Measurements from ENCODE around the gene FAM174B.

The FAM174B gene

DNA sequence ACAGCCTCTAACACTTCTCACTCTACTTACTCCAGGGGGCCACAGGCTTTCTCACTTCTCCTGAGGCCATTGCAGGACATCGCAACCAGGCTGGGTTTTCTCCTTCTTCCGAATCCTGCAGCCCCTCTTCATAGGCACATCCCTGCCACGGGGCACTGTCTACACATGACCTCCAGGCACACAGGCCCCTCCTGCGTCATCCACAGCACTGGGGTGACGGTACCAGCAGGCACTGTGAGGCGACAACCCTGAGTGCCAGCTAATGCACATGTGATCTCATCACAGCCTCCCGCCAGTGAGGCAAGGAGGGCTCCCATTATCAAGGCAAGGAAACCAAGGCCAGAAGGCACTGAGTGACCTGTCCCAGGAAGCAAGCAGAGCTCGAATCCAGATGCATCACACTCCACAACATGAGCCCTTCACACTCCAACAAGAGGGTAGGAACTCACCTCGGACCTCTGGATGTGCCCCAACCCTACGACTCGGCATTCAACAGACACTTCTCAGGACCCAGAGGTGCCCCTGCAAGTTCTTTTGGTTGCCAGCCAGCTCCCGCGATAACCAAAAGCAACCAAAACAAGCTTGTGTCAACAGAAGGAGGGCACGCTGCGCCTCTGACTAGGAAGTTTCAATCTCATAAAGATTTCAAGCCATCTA is 16.7 kb downstream of the FAM174B start:
- no peak for DNase-seq

DNA sequence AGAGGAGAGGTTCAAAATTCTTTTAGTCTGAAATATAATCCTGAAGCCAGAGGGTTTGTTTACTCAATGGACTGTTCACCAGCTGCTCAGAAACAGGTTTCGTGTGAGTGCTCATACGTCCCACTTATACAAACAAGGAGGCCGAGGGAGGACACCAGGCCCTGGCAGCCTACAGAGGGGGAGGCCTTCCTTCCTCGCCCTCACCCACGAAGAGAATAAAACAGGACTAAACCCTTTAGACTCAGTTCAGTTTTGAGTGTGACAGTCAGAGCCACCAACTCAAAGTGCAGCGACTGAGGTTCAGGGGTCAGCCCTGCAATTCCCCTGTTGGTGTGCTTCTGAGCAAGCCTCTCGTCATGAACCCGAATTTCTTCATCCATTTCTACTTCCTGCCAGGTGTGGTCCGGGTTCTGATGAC is 17.3 kb downstream of the FAM174B start:
- DNase-seq = no peak

DNA sequence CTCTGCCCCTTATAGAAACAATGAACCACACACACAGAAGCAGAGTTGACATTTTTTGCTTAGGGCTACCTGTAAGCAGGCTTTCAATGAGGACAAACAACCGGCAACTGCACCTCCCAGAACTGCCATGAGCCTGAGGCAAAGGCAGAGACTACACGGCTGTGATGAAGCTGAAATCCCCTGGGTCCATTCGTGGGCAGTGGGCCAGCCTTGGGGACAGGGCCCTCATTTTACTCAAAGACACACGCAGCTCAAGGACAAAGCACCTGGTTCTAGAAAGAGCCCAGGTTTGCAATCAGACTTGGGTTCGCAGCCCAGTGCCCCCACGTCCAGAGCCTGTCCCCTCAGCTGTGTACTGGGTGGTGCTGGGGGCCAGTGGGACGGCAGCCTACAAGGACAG is 17.9 kb downstream of the FAM174B start:
- DNase-seq = no peak

DNA sequence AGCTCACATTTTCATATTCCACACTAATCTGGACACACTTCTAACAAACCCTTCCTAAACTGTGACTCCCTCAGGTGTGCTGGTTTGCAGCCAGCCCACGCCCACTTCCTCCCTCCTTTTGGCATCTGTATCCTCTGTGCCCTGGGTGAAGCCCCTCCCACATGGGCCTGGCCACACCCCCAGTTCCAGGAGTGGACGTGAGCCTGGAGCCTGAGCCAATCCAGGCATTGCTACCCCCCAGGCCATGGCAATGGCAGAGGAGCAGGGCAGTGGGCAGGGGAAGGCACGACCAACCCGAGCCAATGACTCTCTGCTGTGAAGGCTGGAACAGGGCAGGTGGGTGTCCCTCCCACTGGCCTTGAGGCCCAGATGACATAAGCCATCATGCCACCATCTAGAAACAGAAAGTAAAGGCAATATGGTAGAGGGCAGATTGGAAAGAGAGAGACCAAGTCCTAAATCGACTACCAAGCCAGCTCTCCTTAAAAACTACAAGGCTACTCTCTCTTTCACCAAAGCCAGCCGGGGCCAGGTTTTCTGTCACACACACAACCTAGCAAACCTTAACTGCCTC is 18.6 kb downstream of the FAM174B start:
- no peak for DNase-seq

DNA sequence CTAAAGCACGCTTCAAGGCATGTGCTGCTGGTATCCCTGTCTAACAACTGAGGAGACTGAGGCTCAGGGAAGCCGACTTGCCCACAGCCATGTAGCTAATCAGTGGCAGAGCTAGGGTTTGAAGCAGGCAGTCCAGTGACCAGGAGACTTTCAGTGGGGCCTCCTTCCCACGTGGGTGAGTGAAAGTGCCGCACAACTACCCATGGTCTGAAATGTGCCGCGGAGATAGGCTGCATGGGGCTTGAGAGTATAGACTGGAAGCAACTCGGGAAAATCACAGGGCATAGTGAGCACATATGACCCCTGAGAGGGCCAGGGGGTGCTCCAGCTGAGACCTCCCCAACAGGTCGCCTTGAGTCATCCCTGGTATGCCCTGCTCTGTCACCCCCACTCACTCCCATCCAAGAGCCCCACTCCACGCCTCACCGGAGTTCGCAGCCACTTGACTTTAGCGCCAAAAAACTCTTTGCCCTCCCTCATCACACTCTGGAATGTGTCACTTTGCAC is 19.1 kb downstream of the FAM174B start:
- no peak for DNase-seq

DNA sequence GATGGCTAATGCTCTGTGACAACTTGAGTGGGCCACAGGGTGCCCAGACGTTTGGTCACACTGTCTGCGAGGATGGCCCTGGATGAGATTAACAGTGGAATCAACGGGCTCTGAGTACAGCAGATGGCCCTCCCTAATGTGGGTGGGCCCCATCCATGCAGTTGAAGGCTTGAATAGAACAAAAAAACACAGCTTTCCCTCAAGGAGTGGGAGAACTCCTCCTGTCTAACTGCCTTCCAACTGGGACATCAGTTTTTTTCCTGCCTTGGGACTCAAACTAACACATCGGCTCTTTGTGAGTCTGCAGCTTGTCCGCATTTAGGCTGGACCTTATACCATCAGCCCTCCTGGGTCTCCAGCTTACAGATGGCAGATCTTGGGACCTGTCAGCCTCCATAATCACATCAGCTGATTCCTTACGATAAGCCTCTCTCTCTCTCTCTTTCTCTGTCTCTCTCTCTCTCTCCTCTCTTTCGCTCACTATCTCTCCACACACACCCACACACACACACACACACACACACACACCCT is 20.8 kb downstream of the FAM174B start:
- no peak for DNase-seq

DNA sequence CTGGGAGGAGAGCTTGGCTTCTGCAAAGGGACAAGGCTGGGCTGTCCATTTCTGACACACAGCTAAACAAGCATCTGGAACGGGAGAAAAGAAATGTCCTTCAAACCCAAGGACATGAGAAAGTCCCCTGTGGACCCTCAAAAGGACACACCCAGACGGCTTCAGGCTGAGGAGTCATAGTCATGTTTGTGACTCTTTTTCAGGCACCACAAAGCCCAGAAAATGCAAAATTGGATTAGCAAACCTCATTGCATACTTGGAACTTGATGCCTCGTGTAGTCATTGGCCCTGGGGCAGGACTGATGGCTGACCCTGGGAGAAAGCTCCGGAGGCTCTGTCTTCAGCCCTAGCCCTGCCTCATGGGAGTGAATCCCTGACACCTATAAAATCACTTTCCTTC is 21.5 kb downstream of the FAM174B start:
- DNase-seq = no peak

DNA sequence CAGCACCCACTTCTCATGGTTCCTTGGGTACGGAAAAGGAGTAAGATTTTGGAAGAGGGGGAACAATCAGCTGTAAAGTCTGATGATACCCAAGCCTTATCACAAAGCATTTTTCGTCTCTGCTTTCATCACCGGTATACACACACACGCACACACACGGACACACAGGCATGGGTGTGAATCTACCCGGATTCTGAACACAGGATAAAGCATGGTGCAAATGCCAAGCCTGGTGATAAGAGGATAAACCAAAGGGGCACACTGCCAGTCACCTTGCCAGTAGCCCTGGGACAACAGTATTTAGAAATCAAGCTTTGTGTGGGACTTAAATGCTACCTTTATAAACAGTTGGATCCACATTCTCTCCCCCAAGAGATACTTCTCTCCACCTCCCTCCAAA is 22.2 kb downstream of the FAM174B start:
- no peak for DNase-seq

DNA sequence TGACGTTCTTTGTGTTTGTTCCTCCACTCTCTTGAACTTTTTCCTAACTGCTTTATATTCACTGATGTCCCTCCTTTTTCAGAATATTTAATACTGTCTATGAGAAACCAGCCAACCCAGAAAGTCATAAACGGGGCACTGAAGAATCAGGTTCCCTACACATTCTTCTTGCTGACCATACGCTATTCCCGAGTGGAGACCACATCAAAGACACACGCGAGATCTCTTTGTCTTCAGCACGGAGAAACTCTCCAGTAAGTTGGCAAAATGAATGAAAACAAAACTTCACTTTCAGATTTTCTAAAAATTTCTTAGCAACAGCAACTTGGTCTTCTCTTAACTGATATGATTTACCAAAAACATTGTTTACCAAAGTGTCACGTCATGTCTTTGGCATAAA is 22.6 kb downstream of the FAM174B start:
- DNase-seq = no peak

DNA sequence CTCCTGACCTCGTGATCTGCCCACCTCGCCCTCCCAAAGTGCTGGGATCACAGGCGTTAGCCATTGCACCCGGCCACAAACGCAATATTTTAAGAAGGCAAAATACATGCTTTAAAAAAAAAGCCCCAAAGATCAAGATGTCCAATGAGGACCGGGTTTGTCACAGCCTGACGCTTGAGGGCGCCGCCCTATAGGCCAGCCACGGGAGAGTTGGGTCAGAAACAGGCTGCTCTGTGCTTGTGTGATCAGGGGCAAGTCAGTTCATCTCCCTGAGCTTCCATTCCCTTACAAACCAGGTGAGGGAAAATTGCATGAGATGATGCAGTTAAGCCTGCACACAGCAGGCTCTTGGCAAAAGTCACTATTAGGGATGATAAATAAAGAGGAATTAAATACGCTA is 23.9 kb downstream of the FAM174B start:
- DNase-seq = no peak

DNA sequence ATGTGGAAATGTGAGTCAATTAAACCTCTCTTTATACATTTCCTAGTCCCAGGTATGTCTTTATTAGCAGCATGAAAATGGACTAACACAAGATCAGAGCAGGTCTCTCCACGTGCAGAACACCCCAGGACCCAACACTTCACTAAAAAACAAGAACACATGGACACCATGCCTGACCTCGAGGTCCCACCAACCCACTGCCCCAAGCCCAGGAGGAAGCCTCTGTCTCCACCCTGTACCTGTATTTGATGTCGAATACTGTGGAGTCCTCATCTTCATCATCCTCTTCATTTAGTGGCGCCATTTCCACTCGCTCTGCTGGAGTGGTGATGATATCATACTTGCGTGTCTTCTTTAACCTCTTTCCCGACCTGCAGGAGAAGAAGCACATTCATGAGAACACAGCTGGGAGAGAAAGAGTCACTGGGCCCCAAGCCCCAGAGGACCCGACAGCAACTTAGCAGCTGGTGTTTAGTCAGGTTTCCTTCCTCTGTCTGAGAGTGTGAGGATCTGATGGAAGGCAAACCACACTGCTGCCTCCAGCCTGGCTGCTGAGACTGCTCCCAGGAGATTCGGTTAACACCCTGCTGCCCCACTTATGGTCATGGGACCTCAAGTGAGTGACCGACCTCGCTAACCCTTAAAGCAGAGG is 25.5 kb downstream of the FAM174B start:
- no peak for DNase-seq

DNA sequence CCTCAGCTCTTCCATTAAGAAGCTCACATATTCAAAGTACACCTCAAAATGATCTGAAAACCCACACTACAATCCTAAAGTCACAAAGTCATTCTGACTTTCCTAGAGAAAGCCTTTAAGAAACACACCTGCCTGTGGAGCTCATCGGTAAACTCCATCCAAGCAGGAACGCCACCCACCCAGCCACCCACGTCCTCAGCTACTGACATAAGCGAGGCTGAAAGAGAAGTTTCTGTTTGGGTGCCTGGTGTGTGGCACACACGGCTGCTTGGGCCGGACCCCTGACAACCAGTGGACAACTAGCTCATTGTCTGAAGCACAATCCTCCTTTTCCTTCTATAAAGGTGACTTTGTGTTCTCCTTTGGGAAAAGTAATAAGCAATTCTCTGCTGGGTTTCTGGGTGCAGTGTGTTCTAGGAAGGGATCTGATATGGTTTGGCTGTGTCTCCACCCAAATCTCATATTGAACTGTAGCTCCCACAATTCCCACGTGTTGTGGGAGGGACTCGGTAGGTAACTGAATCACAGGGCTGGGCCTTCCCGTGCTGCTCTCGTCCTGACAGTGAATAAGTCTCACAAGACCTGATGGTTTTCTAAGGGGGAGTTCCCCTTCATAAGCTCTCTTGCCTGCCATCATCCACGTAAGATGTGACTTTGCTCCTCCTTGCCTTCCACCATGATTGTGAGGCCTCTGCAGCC is 26.1 kb downstream of the FAM174B start:
- DNase-seq = no peak

DNA sequence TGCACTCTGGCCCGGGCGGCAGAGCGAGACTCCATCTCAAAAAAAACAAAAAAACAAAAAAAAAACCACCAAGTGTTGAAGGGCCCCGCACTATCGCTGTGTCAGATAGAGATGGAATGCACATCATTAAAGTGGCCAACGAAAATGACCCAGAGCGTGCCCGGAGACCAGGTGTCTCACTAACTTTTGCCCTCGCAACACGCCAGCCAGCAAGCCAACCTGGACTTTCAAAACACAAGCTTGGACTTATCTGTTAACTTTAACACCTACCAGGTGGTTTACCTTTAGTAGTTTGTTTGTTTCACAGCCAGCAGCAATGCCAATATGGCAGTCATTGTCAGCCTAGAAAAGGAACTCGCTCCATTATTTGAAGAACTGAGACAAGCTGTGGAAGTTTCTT is 28.6 kb downstream of the FAM174B start:
- DNase-seq = no peak

DNA sequence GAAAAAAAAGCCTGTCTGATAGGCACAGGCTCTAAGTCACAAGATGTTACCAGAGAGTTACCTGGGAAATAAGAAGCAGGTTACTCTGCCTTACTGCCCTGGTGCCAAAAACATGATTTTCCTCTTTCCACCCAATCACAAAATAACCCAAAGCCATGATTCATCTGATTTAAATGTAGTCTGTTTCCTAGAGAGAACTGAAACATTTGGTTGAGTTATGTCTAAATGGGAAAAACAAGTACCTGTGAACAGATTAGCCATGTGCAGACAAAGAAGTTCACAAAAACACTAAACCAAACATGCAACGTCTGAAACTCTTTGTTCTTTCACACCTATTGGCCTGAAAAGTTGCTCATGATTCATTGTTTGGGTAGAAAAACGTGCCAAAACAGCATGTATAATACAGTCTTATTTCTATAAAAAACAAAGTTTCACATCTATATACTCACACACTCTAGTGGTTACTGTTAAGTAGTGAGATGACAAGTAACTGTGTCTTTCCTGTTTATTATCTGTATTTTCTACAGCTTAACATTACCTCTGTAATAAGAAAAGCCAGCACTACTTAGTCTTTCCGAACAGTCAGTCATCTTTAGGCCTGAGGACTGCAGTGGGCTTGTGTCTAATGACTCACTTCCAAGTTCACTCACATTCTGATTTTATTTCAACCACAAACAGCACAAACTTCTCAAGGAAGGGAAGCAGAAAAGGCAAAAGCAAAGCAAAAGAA is 30.2 kb downstream of the FAM174B start:
- peak; percentile 84 for DNase-seq

DNA sequence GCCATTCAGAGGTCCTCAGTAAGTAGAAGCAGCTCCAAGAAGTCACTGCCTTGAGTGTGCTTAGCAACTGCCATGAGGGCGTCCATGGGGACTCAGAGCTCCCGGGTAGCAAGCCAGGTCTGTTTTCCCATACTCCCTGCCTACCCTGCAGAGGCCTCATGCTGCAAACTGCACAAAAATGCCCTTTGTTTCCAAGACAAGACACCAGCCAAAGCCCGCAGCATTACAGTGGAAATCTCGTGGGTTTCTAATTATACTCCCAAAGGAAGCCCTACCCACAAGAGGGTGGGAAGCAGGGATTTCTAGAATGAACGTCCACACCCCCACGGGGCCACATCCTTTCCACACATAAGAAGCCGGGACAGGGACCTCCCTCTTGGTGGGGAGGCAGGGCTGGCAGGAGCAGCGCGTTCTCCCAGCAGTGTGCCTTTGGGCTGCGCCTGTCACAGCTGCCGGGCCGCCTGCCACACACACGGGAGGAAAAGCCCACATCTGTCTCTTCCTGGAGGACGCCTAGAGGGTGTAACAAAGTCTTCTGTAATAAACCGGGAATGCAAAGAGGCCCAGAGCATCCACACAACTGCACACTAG is 31.1 kb downstream of the FAM174B start:
- DNase-seq = peak; percentile 24

DNA sequence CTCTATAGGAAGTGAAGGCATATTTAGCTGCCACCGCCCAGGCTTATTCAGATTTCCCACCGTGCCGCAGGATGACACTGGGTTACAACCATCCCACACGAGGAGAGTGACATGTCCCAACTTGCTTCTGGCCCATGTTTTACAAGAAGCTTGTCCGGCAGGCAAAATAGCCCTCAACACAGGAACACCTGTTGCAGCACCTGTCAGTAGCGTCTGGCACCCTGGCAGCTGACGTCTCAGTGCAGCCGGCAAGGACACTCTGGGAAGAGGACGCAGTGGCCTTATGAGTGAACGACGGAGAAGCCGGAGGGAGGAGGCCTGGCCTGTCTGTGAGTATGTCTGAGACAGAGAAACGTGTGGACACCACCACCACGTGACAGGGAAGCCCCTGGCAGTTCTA is 32.1 kb downstream of the FAM174B start:
- DNase-seq = no peak

DNA sequence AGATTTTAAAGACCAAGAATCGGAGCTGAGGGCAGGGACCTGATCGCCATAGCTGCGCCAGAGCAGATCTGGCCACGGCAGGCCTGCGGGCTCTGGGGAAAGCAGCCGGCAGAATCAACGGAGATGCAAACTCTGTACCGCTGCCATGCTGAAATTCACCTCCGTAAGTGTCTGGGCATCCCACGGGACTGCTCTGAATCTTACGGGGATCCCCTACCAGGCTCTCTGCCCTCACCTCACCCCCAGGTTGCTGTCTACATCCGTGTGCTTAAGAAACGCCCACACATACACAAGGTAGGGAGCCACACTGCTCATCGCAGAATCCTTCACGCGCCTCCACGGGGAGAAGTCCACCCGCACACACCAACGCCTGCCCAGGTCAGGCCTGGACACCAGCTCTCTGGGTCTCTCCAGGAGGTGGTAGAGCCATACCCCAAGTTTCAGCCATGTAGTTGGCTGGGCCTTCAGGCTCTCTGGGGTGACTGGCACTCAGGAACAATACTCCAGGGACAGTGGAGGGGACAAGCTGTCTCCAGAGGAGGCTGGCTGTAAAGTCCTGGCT is 33.5 kb downstream of the FAM174B start:
- DNase-seq = no peak

DNA sequence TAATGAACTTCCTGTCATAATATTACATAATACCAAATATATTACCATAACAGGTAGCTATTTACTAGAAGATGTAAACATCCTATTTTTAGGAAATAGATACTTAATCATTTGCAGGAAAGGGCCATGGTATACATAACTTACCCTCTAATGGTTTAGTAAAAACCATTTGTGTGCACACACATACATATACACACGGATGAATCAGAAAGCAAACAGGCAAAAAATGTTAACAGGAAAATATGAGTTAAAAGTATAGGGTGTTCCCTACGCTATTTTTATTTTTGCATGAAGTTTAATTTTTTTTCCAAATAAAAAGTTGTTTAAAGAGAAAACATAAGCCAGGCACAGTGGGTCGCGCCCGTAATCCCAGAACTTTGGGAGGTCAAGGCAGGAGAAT is 34.6 kb downstream of the FAM174B start:
- DNase-seq = no peak

DNA sequence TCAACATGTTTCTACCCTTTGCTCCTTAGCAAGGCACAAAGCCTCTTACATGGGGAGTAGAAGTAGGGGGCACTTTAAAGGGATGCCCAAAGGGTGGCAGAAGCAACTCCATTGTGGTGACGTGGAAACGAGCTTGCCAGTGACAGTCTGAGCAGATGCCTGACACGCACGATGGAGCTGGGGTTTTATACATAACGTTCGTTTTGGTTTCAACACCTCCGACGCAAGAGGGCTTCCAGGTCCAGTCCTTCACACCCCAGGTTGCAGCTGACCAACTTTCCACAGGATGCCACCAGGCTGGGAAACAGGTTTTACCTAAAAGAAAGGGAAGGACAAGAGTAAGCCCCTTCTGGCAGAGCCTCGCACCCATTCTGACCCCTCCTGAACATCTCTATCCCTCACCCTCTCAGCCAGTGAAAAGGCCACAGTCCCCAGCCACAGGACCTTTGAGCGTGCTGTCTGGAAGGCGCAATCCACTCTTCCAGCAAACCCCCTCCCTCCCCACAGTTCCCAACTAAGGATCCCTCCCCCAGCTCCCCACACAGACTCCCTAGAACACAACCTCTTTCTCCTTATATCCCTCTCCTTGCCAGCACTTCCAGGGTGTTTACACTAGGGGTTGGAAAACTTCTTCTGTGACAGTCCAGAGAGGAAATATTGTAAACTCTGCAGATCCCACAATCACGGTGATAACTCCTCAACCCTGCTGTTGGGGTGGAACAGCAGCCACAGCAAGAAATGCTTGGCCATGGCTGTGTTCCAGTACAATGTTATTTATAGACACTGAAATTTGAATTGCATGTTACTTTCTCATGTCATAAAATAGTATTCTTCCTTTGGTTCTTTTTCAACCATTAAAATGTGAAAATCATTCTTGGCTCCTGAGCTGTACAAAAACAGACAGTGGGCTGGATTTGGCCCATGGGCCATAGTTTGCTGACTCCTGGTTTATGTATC is 36.2 kb downstream of the FAM174B start:
- peak; percentile 80 for DNase-seq

All from fibroblast of skin of right biceps (primary cell).